ENCODE data around the gene BPIFB1. TPM values are rescaled to one million over a fixed set of nuclear protein-coding genes. Genes with fewer than 3 reads are reported as not detected.

The BPIFB1 gene
- total and polyA plus RNA-seq, 2 of the 13 experiments (the other 11 are each of a cell fraction or from before 2014, with no cell fraction given): 0.82 to 4.4 TPM

DNA sequence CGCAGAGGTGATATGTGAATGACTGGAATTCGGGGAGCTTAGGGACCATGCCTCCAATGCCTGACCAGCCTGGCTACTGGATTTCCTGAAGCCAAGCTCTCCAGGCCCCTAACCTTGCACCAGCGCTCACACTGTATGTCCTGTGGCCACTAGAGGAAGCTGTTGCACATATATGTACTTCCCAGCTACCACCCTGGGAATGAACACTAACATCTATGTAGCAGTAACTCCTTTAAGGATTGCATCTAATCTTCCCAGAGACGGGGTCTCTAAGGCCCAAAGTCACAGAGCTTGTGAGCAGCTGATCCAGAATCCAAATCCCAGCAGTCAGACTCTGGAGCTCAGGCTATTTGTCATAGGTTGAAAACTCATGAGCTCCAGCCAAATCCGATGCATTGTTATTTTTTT lies 20.4 kb upstream of the BPIFB1 start (continued):
- TF ChIP-seq, protein P1, sequence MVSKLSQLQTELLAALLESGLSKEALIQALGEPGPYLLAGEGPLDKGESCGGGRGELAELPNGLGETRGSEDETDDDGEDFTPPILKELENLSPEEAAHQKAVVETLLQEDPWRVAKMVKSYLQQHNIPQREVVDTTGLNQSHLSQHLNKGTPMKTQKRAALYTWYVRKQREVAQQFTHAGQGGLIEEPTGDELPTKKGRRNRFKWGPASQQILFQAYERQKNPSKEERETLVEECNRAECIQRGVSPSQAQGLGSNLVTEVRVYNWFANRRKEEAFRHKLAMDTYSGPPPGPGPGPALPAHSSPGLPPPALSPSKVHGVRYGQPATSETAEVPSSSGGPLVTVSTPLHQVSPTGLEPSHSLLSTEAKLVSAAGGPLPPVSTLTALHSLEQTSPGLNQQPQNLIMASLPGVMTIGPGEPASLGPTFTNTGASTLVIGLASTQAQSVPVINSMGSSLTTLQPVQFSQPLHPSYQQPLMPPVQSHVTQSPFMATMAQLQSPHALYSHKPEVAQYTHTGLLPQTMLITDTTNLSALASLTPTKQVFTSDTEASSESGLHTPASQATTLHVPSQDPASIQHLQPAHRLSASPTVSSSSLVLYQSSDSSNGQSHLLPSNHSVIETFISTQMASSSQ (IDR thresholded peaks at IDR 0.05; ENCODE audit: low read depth): no peak
- TF ChIP-seq, protein P1 (CRISPR knock-in tag; IDR thresholded peaks at IDR 0.05; ENCODE audit: borderline replicate concordance): no peak
- peak; percentile 98 for TF ChIP-seq STAG1 (CRISPR knock-in tag; IDR thresholded peaks at IDR 0.05)
- no peak for TF ChIP-seq RXRA (CRISPR knock-in tag; IDR thresholded peaks at IDR 0.05)
- TF ChIP-seq YY1 (IDR thresholded peaks at IDR 0.05; ENCODE audit: insufficient read depth, insufficient replicate concordance, low read depth, low read length): peak; percentile 45
- no peak for TF ChIP-seq YEATS2 (CRISPR knock-in tag; IDR thresholded peaks at IDR 0.05; ENCODE audit: borderline replicate concordance)
- TF ChIP-seq NFE2L2 (IDR thresholded peaks at IDR 0.05; ENCODE audit: low read length): no peak
- no peak for TF ChIP-seq CEBPB (IDR thresholded peaks at IDR 0.05; ENCODE audit: borderline replicate concordance, low read depth, low read length)
- peak; percentile 46; the same call in 1 of the 2 replicates for TF ChIP-seq FOSL2 (CRISPR knock-in tag; IDR thresholded peaks at IDR 0.05)
- TF ChIP-seq, protein P2, sequence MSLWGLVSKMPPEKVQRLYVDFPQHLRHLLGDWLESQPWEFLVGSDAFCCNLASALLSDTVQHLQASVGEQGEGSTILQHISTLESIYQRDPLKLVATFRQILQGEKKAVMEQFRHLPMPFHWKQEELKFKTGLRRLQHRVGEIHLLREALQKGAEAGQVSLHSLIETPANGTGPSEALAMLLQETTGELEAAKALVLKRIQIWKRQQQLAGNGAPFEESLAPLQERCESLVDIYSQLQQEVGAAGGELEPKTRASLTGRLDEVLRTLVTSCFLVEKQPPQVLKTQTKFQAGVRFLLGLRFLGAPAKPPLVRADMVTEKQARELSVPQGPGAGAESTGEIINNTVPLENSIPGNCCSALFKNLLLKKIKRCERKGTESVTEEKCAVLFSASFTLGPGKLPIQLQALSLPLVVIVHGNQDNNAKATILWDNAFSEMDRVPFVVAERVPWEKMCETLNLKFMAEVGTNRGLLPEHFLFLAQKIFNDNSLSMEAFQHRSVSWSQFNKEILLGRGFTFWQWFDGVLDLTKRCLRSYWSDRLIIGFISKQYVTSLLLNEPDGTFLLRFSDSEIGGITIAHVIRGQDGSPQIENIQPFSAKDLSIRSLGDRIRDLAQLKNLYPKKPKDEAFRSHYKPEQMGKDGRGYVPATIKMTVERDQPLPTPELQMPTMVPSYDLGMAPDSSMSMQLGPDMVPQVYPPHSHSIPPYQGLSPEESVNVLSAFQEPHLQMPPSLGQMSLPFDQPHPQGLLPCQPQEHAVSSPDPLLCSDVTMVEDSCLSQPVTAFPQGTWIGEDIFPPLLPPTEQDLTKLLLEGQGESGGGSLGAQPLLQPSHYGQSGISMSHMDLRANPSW (CRISPR knock-in tag; IDR thresholded peaks at IDR 0.05; ENCODE audit: borderline replicate concordance): no peak
- TF ChIP-seq, protein P3, sequence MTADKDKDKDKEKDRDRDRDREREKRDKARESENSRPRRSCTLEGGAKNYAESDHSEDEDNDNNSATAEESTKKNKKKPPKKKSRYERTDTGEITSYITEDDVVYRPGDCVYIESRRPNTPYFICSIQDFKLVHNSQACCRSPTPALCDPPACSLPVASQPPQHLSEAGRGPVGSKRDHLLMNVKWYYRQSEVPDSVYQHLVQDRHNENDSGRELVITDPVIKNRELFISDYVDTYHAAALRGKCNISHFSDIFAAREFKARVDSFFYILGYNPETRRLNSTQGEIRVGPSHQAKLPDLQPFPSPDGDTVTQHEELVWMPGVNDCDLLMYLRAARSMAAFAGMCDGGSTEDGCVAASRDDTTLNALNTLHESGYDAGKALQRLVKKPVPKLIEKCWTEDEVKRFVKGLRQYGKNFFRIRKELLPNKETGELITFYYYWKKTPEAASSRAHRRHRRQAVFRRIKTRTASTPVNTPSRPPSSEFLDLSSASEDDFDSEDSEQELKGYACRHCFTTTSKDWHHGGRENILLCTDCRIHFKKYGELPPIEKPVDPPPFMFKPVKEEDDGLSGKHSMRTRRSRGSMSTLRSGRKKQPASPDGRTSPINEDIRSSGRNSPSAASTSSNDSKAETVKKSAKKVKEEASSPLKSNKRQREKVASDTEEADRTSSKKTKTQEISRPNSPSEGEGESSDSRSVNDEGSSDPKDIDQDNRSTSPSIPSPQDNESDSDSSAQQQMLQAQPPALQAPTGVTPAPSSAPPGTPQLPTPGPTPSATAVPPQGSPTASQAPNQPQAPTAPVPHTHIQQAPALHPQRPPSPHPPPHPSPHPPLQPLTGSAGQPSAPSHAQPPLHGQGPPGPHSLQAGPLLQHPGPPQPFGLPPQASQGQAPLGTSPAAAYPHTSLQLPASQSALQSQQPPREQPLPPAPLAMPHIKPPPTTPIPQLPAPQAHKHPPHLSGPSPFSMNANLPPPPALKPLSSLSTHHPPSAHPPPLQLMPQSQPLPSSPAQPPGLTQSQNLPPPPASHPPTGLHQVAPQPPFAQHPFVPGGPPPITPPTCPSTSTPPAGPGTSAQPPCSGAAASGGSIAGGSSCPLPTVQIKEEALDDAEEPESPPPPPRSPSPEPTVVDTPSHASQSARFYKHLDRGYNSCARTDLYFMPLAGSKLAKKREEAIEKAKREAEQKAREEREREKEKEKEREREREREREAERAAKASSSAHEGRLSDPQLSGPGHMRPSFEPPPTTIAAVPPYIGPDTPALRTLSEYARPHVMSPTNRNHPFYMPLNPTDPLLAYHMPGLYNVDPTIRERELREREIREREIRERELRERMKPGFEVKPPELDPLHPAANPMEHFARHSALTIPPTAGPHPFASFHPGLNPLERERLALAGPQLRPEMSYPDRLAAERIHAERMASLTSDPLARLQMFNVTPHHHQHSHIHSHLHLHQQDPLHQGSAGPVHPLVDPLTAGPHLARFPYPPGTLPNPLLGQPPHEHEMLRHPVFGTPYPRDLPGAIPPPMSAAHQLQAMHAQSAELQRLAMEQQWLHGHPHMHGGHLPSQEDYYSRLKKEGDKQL (CRISPR knock-in tag; IDR thresholded peaks at IDR 0.05; ENCODE audit: low read depth): no peak
- TF ChIP-seq REPIN1 (CRISPR knock-in tag; IDR thresholded peaks at IDR 0.05; ENCODE audit: borderline replicate concordance, low read depth): peak; percentile 51; the same call in 1 of the 2 replicates
- no peak for TF ChIP-seq ZNF546 (CRISPR knock-in tag; conservative IDR thresholded peaks at IDR 0.05)
- TF ChIP-seq PTBP1 (IDR thresholded peaks at IDR 0.05; ENCODE audit: low read depth, low read length, poor library complexity, severe bottlenecking): no peak
- no peak for TF ChIP-seq IKZF1 (IDR thresholded peaks at IDR 0.05)
- TF ChIP-seq JUND (CRISPR knock-in tag; IDR thresholded peaks at IDR 0.05): no peak
- TF ChIP-seq, protein P4, sequence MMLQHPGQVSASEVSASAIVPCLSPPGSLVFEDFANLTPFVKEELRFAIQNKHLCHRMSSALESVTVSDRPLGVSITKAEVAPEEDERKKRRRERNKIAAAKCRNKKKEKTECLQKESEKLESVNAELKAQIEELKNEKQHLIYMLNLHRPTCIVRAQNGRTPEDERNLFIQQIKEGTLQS (CRISPR knock-in tag; IDR thresholded peaks at IDR 0.05): peak; percentile 36; the same call in 1 of the 2 replicates
- no peak for TF ChIP-seq SRF (IDR thresholded peaks at IDR 0.05; ENCODE audit: low read depth, low read length)
- no peak for TF ChIP-seq ZNF605 (CRISPR knock-in tag; IDR thresholded peaks at IDR 0.05)

All from HepG2 (cell line).